Mucosa of rectum (tissue), 2 donors: ENCODE measurements around the gene NELL1.
"Not testable (repeated sequence)": the region's sequence is repeated elsewhere in the genome, so short reads cannot be mapped to it uniquely, and the experiment has no call there.

Source experiments
- H3K27ac ChIP-seq, 2 donors: one replicate each; pipeline ENCODE4 v1.7.0; 2013; ENCODE audit warnings: inconsistent platforms in 2 of 2, low read depth in 2 of 2, low read length in 2 of 2
- H3K27me3 ChIP-seq, 2 donors: one replicate each; pipeline ENCODE4 v1.7.0; 2013; ENCODE audit warnings: low read length in 2 of 2; ENCODE audit not compliant: control insufficient read depth in 2 of 2, insufficient read depth in 2 of 2
- H3K36me3 ChIP-seq, 2 donors: one replicate each; pipeline ENCODE4 v1.7.0; 2013; ENCODE audit warnings: low read length in 2 of 2; ENCODE audit not compliant: control insufficient read depth in 2 of 2, insufficient read depth in 2 of 2
- H3K4me1 ChIP-seq, 2 donors: one replicate each; pipeline ENCODE4 v1.7.0; 2013; ENCODE audit warnings: low read length in 2 of 2, mild to moderate bottlenecking in 1 of 2; ENCODE audit not compliant: control insufficient read depth in 2 of 2, insufficient read depth in 2 of 2
- H3K4me3 ChIP-seq, 2 donors: one replicate each; pipeline ENCODE4 v1.7.0; 2013; ENCODE audit warnings: low read length in 2 of 2
- H3K9ac ChIP-seq, 2 donors: one replicate each; pipeline ENCODE4 v1.7.0; 2013; ENCODE audit warnings: low read length in 2 of 2, low read depth in 1 of 2, mild to moderate bottlenecking in 1 of 2
- H3K9me3 ChIP-seq, 2 donors: one replicate each; pipeline ENCODE4 v1.7.0; 2013; ENCODE audit warnings: low read length in 2 of 2; ENCODE audit not compliant: control insufficient read depth in 2 of 2
- donor health status: healthy.
- donor health status: Normal muscosa, but diverticular disease.

The NELL1 gene

DNA sequence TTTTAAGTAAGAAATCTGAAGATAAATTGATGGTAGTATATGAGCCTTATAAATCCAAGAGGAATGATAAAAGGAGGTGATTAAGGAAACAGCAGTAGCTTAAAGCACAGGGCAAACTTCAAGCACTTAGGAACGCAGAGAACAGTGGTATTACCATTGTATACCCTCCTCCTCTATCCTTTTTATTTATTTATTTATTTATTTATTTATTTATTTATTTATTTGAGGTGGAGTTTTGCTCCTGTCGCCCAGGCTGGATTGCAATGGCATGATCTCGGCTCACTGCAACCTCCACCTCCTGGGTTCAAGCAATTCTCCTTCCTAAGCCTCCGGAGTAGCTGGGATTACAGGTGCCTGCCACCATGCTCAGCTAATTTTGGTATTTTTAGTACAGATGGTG lies 472.2 kb downstream of the NELL1 start:
- not testable (repeated sequence) for H3K27ac ChIP-seq, H3K36me3 ChIP-seq, H3K9me3 ChIP-seq, H3K27me3 ChIP-seq, H3K9ac ChIP-seq, H3K4me1 ChIP-seq, H3K4me3 ChIP-seq

DNA sequence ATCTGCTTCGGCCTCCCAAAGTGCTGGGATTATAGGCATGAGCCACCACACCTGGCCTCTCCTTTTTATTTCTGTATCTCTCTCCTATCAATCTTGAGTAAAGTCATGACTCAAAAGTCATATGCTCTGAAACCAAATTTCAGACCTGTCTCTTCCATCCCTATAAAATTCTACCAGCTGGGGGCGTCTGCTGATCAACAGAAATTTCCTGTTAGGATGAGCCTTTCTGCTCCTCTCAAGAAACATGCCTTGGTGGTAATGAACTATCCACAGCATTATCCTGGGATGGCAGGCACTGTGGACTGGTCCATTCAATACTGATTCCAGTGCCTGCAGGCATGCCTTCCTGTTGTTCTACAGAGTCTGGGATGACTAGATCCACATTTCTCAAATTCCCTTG lies 472.6 kb downstream of the NELL1 start:
- Histone ChIP-seq H3K27me3 (no peaks in the 10 kb centered on the region), H3K36me3 (no peaks in the 10 kb centered on the region), H3K4me3 (no peak overlapping the region), H3K9me3 (no peaks in the 10 kb centered on the region), H3K27ac (no peak overlapping the region), H3K9ac (no peak overlapping the region), H3K4me1 (no peaks in the 10 kb centered on the region)

DNA sequence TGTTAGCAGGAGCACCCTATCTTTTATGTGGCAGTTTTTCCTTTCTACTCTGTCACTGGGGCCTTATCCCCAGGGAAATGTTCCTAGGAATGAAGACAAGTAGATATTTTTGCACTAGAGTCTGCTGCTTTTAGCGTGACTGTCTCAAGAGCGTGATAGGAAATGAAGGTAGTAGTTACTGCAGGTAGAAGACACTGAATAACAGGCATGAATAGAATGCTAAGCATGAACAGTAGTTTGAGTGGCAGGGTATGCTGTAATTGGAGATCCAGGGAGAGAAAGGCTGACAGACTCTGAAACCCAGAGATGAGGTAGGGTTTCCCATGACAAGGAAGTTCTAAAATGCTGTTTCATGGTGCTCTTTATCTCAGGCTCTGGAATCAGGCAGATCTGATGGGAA lies 475.1 kb downstream of the NELL1 start:
- Histone ChIP-seq H3K9me3 (no peaks in the 10 kb centered on the region), H3K27ac (no peak overlapping the region), H3K9ac (no peak overlapping the region), H3K4me3 (no peak overlapping the region), H3K36me3 (no peaks in the 10 kb centered on the region), H3K4me1 (no peaks in the 10 kb centered on the region), H3K27me3 (no peaks in the 10 kb centered on the region)

DNA sequence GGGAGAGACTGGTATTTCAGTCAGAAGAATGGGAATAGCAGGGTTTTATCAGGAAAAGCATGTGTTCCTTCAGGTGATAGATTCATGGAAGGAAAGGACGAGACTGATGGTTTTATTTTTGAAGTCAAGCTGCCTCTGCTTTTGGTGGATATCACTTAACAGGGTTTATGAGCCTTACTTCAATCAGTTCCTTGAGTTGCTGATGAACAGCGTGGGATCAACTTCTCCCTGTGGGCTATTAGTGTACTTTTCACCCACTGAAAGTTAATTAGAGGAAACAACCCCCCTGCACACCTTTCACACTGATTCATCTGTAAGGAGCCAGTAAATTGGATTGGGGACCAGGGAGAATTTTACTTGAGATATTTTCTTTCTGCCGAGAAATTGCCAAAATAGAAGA lies 479.0 kb downstream of the NELL1 start:
- Histone ChIP-seq H3K27ac (no peak overlapping the region), H3K9me3 (no peaks in the 10 kb centered on the region), H3K36me3 (no peaks in the 10 kb centered on the region), H3K27me3 (no peaks in the 10 kb centered on the region), H3K9ac (no peak overlapping the region), H3K4me3 (no peak overlapping the region), H3K4me1 (no peaks in the 10 kb centered on the region)

DNA sequence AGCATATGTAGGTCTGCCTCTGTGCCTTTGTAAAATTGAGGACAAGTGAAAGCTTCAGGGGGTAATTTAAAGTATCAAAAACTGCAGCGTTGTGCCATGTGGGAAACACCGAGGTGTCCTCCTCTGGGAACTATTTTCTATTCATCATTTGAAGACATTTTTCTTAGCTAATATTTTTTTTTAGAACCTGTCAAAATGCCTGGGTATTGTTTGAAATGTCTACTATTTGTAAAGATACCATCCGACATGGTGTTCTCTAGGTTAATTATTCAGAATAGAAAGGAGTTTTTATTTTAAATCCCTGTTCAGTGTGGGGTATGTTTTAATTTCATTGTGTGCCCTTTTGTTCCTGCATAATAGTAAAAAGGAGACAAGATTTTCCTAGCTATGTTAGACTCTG lies 490.8 kb downstream of the NELL1 start:
- H3K36me3 ChIP-seq: no peaks in the 10 kb centered on the region
- no peaks in the 10 kb centered on the region for H3K9me3 ChIP-seq
- H3K27me3 ChIP-seq: no peaks in the 10 kb centered on the region
- no peak overlapping the region for H3K9ac ChIP-seq
- H3K27ac ChIP-seq: no peak overlapping the region
- no peak overlapping the region for H3K4me3 ChIP-seq
- H3K4me1 ChIP-seq: no peaks in the 10 kb centered on the region

DNA sequence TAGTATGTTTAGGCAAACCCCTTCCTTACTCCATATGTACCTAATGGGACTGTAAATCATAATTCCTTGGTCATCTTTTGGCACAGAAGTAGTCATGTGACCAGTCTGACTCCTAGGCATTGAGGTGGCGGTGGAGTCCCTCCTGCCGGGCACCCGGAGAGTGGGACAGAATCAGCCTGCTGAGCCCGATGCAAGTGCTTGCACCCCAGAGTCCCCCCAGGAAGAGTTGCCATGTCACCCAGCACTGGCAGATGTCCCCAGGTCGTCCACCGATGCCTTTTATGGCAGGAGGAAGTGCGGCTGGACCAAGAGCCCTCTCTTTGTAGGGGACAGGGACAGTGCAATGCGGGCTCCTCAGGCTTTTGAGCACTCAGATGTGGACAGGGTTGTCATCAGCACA lies 500.3 kb downstream of the NELL1 start:
- Histone ChIP-seq H3K27ac (no peak overlapping the region), H3K36me3 (no peaks in the 10 kb centered on the region), H3K4me1 (no peaks in the 10 kb centered on the region), H3K9ac (no peak overlapping the region), H3K27me3 (no peaks in the 10 kb centered on the region), H3K4me3 (no peak overlapping the region), H3K9me3 (peaks cover 0 to 4% of the 10 kb centered on the region in 2 donors)

DNA sequence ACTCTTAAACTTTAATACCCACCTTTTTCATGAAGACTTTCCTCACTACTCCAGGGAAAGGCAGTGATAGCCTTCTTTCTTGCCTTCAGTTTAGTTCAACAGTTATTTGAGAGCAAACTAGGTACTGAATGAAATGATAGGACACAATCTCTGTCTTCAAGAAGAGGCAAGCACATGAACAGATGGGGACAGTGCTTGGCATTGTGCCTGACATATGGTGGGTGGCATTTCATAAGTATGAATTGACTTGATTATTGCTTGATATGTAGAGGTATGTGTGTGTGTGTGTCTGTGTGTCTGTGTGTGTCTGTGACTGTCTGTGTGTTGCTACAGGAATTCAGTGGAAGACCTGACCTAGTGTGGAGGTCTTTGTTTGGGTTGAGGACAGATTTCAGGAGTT lies 504.1 kb downstream of the NELL1 start:
- Histone ChIP-seq H3K4me3 (no peak overlapping the region), H3K4me1 (no peaks in the 10 kb centered on the region), H3K27me3 (no peaks in the 10 kb centered on the region), H3K27ac (no peak overlapping the region), H3K9me3 (peaks cover 0 to 4% of the 10 kb centered on the region in 2 donors), H3K9ac (no peak overlapping the region), H3K36me3 (no peaks in the 10 kb centered on the region)

DNA sequence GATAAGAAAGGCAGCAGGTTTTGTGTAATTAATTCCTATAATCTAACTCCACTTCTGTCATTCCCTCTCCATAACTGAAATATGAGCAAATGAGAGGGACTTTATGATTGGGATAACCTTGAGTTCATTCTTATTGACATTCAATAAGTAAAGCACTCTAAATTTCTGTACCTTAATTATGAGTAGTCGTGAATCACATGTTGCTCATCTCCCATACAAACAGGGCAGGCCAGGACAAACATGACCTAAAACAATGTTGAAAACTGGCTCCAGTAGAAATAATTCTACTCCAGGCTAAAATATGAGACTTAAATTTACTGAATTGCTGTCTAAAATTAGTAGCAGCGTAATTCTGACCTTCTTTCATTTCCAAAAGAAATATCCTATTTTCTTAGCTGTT lies 505.4 kb downstream of the NELL1 start:
- Histone ChIP-seq H3K4me1 (no peaks in the 10 kb centered on the region), H3K4me3 (no peak overlapping the region), H3K36me3 (no peaks in the 10 kb centered on the region), H3K27me3 (no peaks in the 10 kb centered on the region), H3K27ac (no peak overlapping the region), H3K9ac (no peak overlapping the region), H3K9me3 (no peaks in the 10 kb centered on the region)

DNA sequence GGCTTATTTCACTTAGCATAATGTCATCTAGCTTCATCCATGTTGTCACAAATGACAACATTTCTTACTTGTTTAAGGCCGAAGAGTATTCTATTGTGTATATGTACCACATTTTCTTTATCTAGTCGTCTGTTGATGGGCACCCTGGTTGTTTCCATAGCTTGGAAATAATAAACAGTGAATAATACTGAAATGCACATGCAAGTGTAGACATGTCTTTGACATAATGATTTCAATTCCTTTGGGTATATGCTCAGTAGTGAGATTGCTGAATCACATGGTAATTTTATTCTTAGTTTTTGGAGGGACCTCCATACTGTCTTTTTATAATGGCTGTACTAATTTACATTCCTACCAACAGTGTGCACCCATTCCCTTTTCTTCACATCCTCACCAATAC lies 508.0 kb downstream of the NELL1 start:
- Histone ChIP-seq H3K27ac (no peak overlapping the region), H3K36me3 (no peaks in the 10 kb centered on the region), H3K4me1 (no peaks in the 10 kb centered on the region), H3K9me3 (no peaks in the 10 kb centered on the region), H3K27me3 (no peaks in the 10 kb centered on the region), H3K4me3 (no peak overlapping the region), H3K9ac (no peak overlapping the region)

DNA sequence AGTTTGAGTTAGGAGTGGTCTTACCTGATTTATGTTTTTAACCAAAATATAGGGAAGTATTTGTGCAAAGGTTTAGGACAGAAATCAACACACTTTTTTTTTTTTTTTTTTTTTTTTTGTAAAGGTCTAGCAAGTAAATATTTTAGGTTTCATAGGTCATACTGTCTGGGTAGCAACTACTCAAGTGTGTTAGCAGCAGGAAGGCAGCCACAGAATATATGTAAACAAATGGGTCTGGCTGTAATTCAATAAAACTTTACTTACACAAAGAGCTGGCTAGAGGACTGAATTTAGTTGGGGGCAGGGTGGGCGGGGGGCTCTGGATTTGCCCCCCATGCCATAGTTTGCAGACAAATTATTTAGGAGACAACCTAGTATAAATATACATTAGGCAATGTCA lies 510.4 kb downstream of the NELL1 start:
- Histone ChIP-seq H3K9ac (no peak overlapping the region), H3K4me3 (no peak overlapping the region), H3K4me1 (no peaks in the 10 kb centered on the region), H3K9me3 (no peaks in the 10 kb centered on the region), H3K36me3 (no peaks in the 10 kb centered on the region), H3K27me3 (no peaks in the 10 kb centered on the region), H3K27ac (no peak overlapping the region)

DNA sequence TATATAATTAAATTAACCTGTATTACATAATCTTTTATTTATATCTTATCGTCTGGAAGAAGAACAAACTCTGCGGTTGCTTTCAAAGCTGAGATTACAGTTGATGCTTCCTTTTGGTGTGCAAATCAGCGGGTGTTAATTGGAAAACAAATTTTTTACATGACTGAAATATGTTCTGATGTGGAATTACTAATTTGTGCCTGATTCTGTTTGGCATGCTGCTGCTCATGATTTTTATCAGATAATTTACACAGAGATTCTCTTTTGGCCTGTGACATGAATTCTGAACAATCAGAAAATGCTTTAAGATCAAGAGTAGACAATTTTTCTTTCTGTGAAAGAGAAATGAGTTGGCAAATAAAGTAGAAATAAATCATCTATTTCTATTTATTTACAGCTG lies 510.8 kb downstream of the NELL1 start:
- Histone ChIP-seq H3K4me1 (no peaks in the 10 kb centered on the region), H3K27me3 (no peaks in the 10 kb centered on the region), H3K9me3 (no peaks in the 10 kb centered on the region), H3K9ac (no peak overlapping the region), H3K27ac (no peak overlapping the region), H3K36me3 (no peaks in the 10 kb centered on the region), H3K4me3 (no peak overlapping the region)
